Epithelial cell of esophagus (primary cell): ENCODE data around the gene MCTP1.

Experiments used
- DNase-seq: peaks from one replicate; pipeline ENCODE4 v3.0.0; 2010; ENCODE audit warnings: low read depth
- H3K4me3 ChIP-seq: 2 replicates; pipeline ENCODE4 v1.5.1; 2011; ENCODE audit warnings: mild to moderate bottlenecking, low read length, control low read depth
- TF ChIP-seq, protein P1 (sequence below): IDR thresholded peaks from 2 replicates; pipeline ENCODE4 v1.5.1; 2011; ENCODE audit warnings: low read depth, mild to moderate bottlenecking, low read length, control low read depth, inconsistent platforms; ENCODE audit not compliant: insufficient read depth; ENCODE audit errors: missing control alignments

Gene MCTP1

GRCh38 chr5:94692581-94692980 lies 592.3 kb downstream of the MCTP1 start:
- DNase-seq = no peak
- TF ChIP-seq, protein P1, sequence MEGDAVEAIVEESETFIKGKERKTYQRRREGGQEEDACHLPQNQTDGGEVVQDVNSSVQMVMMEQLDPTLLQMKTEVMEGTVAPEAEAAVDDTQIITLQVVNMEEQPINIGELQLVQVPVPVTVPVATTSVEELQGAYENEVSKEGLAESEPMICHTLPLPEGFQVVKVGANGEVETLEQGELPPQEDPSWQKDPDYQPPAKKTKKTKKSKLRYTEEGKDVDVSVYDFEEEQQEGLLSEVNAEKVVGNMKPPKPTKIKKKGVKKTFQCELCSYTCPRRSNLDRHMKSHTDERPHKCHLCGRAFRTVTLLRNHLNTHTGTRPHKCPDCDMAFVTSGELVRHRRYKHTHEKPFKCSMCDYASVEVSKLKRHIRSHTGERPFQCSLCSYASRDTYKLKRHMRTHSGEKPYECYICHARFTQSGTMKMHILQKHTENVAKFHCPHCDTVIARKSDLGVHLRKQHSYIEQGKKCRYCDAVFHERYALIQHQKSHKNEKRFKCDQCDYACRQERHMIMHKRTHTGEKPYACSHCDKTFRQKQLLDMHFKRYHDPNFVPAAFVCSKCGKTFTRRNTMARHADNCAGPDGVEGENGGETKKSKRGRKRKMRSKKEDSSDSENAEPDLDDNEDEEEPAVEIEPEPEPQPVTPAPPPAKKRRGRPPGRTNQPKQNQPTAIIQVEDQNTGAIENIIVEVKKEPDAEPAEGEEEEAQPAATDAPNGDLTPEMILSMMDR = no peak
- H3K4me3 ChIP-seq = no peak overlapping the region

DNA sequence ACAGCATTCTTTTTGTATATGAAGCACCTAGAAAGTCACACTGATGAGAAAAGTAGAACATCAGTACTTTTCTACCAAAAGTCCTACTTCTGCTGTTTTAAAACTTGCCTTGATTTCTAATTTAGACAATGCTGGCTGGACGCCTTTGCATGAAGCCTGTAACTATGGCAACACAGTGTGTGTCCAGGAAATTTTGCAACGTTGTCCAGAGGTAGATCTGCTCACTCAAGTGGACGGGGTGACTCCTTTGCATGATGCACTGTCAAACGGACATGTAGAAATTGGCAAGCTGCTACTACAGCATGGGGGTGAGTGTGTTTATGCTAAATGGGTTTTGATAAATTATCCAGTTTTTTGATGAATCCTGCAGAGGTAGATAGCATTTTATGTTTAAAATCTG lies 592.9 kb downstream of the MCTP1 start:
- TF ChIP-seq, protein P1 = no peak
- H3K4me3 ChIP-seq = no peak overlapping the region
- DNase-seq = peak; percentile 49

GRCh38 chr5:94691291-94691690 lies 593.6 kb downstream of the MCTP1 start:
- no peak for DNase-seq
- H3K4me3 ChIP-seq = no peak overlapping the region
- TF ChIP-seq, protein P1 = no peak

GRCh38 chr5:94690778-94691177 lies 594.1 kb downstream of the MCTP1 start:
- TF ChIP-seq, protein P1 = no peak
- DNase-seq = no peak
- H3K4me3 ChIP-seq = no peak overlapping the region

GRCh38 chr5:94689908-94690307 lies 595.0 kb downstream of the MCTP1 start:
- TF ChIP-seq, protein P1 = no peak
- no peak overlapping the region for H3K4me3 ChIP-seq
- no peak for DNase-seq

DNA sequence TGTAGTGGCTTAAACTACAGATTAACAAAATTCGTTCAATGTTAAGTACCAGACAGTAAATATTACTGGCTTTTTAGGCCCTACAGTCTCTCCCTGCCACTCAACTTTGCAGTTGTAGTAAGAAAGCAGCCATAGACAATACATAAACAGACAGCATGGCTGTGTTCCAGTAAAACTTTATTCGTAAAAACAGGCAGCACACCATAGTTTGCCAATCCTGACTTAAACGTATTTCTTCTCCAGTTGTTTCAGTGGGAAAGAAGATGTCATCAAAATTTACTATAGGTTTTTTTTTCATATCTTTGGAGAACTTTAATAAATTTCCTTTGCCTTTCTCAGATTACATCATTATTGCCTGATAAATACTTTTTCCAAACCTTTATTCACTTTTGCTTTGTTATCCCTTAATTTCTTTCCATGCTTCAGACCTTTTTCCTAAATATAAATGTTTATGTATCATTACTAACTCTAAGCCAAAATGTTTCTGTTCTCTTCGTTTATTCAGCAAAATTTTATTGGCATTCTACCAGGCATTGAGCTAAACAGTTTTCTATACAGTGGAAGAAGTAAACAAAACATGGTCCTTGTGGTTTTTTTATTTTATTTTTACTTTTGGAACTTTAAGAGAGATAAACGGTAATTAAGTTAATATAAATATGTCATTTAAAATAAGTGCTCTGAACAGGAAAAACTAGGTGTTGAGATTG lies 601.9 kb downstream of the MCTP1 start:
- TF ChIP-seq, protein P1 = no peak
- H3K4me3 ChIP-seq = no peak overlapping the region
- DNase-seq = no peak
